ENCODE measurements around the gene SYNGR3. TPM values are rescaled to one million over a fixed set of nuclear protein-coding genes. Genes with fewer than 3 reads are reported as not detected.
A peak's percentile ranks its signal among the peaks of the same experiment; 100 is the strongest.

SYNGR3 gene
- total and polyA plus RNA-seq, 2 of the 13 experiments (the other 11 are each of a cell fraction or from before 2014, with no cell fraction given), result 0.97 to 5.7 TPM

DNA sequence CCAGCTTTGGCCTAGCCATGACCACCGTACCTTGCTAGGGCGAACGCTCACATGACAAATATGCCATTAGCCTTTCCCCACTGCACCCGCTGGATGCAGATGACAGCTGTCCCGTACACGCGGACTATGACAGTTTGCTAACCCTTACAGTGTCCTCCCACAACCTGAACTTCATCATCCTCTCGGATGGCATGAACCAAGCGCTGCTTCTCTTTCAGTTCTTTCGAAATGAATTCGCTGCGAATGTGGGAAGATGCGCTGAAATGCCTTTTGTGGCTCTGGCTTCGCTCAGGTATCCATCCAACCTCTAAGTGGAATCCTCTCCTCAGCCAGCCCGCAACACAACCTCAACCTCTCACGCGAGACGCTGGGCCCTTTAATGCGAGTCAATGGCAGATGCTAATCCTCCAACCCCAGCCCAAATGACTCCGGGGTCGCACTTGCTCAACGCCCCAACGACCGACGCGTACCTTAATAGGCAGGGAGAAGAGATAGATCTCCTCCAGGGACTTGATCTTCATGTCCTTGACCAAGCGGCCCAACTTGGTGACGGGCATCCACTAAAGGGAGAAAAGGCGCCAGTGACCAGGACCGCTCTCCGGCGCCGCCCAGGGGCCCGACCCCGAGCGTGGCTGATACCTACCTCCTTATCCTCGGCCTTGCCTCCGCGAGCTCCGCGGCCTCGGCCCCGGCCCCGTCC lies 25.8 kb upstream of the SYNGR3 start (continued):
- TF ChIP-seq, protein P1, sequence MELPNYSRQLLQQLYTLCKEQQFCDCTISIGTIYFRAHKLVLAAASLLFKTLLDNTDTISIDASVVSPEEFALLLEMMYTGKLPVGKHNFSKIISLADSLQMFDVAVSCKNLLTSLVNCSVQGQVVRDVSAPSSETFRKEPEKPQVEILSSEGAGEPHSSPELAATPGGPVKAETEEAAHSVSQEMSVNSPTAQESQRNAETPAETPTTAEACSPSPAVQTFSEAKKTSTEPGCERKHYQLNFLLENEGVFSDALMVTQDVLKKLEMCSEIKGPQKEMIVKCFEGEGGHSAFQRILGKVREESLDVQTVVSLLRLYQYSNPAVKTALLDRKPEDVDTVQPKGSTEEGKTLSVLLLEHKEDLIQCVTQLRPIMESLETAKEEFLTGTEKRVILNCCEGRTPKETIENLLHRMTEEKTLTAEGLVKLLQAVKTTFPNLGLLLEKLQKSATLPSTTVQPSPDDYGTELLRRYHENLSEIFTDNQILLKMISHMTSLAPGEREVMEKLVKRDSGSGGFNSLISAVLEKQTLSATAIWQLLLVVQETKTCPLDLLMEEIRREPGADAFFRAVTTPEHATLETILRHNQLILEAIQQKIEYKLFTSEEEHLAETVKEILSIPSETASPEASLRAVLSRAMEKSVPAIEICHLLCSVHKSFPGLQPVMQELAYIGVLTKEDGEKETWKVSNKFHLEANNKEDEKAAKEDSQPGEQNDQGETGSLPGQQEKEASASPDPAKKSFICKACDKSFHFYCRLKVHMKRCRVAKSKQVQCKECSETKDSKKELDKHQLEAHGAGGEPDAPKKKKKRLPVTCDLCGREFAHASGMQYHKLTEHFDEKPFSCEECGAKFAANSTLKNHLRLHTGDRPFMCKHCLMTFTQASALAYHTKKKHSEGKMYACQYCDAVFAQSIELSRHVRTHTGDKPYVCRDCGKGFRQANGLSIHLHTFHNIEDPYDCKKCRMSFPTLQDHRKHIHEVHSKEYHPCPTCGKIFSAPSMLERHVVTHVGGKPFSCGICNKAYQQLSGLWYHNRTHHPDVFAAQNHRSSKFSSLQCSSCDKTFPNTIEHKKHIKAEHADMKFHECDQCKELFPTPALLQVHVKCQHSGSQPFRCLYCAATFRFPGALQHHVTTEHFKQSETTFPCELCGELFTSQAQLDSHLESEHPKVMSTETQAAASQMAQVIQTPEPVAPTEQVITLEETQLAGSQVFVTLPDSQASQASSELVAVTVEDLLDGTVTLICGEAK (IDR thresholded peaks at IDR 0.05), result no peak
- TF ChIP-seq, protein P1 (CRISPR knock-in tag; IDR thresholded peaks at IDR 0.05), result no peak
- TF ChIP-seq MYC (CRISPR knock-in tag; IDR thresholded peaks at IDR 0.05; ENCODE audit: borderline replicate concordance), result no peak
- TF ChIP-seq ZFP36L1 (CRISPR knock-in tag; IDR thresholded peaks at IDR 0.05), result no peak
- 0 out of 2 replicates have a peak, but pooled peaks have one; percentile 16 for TF ChIP-seq MYPOP (CRISPR knock-in tag; IDR thresholded peaks at IDR 0.05)
- TF ChIP-seq MXD3 (CRISPR knock-in tag; IDR thresholded peaks at IDR 0.05), result no peak
- no peak for TF ChIP-seq NR1H2 (CRISPR knock-in tag; IDR thresholded peaks at IDR 0.05; ENCODE audit: borderline replicate concordance, low read depth)
- TF ChIP-seq ZNF430 (CRISPR knock-in tag; IDR thresholded peaks at IDR 0.05), result no peak
- TF ChIP-seq ZNF589 (CRISPR knock-in tag; conservative IDR thresholded peaks at IDR 0.05), result 0 out of 2 replicates have a peak, but pooled peaks have one; percentile 34
- TF ChIP-seq GLI4 (CRISPR knock-in tag; IDR thresholded peaks at IDR 0.05; ENCODE audit: borderline replicate concordance), result no peak
- peak; percentile 56; the same call in 1 of the 2 replicates for TF ChIP-seq SAP130 (CRISPR knock-in tag; IDR thresholded peaks at IDR 0.05; ENCODE audit: low read depth)
- TF ChIP-seq RARA (CRISPR knock-in tag; IDR thresholded peaks at IDR 0.05), result no peak
- TF ChIP-seq, protein P2, sequence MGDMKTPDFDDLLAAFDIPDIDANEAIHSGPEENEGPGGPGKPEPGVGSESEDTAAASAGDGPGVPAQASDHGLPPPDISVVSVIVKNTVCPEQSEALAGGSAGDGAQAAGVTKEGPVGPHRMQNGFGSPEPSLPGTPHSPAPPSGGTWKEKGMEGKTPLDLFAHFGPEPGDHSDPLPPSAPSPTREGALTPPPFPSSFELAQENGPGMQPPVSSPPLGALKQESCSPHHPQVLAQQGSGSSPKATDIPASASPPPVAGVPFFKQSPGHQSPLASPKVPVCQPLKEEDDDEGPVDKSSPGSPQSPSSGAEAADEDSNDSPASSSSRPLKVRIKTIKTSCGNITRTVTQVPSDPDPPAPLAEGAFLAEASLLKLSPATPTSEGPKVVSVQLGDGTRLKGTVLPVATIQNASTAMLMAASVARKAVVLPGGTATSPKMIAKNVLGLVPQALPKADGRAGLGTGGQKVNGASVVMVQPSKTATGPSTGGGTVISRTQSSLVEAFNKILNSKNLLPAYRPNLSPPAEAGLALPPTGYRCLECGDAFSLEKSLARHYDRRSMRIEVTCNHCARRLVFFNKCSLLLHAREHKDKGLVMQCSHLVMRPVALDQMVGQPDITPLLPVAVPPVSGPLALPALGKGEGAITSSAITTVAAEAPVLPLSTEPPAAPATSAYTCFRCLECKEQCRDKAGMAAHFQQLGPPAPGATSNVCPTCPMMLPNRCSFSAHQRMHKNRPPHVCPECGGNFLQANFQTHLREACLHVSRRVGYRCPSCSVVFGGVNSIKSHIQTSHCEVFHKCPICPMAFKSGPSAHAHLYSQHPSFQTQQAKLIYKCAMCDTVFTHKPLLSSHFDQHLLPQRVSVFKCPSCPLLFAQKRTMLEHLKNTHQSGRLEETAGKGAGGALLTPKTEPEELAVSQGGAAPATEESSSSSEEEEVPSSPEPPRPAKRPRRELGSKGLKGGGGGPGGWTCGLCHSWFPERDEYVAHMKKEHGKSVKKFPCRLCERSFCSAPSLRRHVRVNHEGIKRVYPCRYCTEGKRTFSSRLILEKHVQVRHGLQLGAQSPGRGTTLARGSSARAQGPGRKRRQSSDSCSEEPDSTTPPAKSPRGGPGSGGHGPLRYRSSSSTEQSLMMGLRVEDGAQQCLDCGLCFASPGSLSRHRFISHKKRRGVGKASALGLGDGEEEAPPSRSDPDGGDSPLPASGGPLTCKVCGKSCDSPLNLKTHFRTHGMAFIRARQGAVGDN (CRISPR knock-in tag; IDR thresholded peaks at IDR 0.05), result no peak

Data from HepG2 (cell line).